WTC11 (cell line): Measurements from ENCODE around the gene CTNNA3. TPM values are rescaled to one million over a fixed set of nuclear protein-coding genes. Genes with fewer than 3 reads are reported as not detected.

Source experiments
- ATAC-seq: fragments of 200-7000 bp; cut with Tn5 transposase; 2 replicates; pipeline ENCODE4 v1.10.0; 2021; ENCODE audit warnings: mild to moderate bottlenecking, moderate library complexity
- CTCF ChIA-PET: fragments of 300-600 bp; sonication (Branson Sonifier 250); formaldehyde crosslinking; loops from one replicate; lab custom pipeline; 2021; ENCODE audit warnings: antibody characterized with exemption; lab: Charles Lee
- POLR2A ChIA-PET: fragments of 350-600 bp; sonication (Branson Sonifier 250); formaldehyde crosslinking; loops from one replicate; lab custom pipeline; 2021; ENCODE audit warnings: antibody characterized with exemption; lab: Charles Lee
- DNase-seq: peaks from one replicate; pipeline ENCODE4 v3.0.0; 2021; ENCODE audit warnings: low spot score
- H3K27ac Mint-ChIP-seq: 2 replicates; pipeline ENCODE4 v1.8.0; 2021; ENCODE audit warnings: mixed read lengths
- H3K27me3 Mint-ChIP-seq: 2 replicates; pipeline ENCODE4 v1.8.0; 2021; ENCODE audit warnings: low read depth, mild to moderate bottlenecking, moderate library complexity, mixed read lengths
- H3K36me3 Mint-ChIP-seq: 2 replicates; pipeline ENCODE4 v1.8.0; 2021; ENCODE audit warnings: mixed read lengths
- H3K4me1 Mint-ChIP-seq: 2 replicates; pipeline ENCODE4 v1.8.0; 2022; ENCODE audit warnings: mixed read lengths
- H3K4me3 Mint-ChIP-seq: 2 replicates; pipeline ENCODE4 v1.8.0; 2021; ENCODE audit warnings: mild to moderate bottlenecking, moderate library complexity, mixed read lengths
- H3K9me3 Mint-ChIP-seq: 2 replicates; pipeline ENCODE4 v1.8.0; 2021; ENCODE audit warnings: mixed read lengths
- E2F5 ChIP-seq: sonication (generic); formaldehyde crosslinking; IDR thresholded peaks from 2 replicates; pipeline ENCODE4 v1.8.1; 2022; ENCODE audit warnings: mild to moderate bottlenecking, moderate library complexity, missing genetic modification reagents
- EMX1 ChIP-seq: fragments of 250-450 bp; sonication (Bioruptor Pico); IDR thresholded peaks from 2 replicates; pipeline ENCODE4 v1.8.0; 2021; ENCODE audit warnings: mild to moderate bottlenecking
- ESRRA ChIP-seq: sonication (generic); formaldehyde crosslinking; IDR thresholded peaks from 2 replicates; pipeline ENCODE4 v1.8.1; 2022; ENCODE audit warnings: mild to moderate bottlenecking, missing genetic modification reagents, borderline replicate concordance
- FOXJ3 ChIP-seq: sonication (generic); formaldehyde crosslinking; IDR thresholded peaks from 2 replicates; pipeline ENCODE4 v1.9.0; 2021; ENCODE audit warnings: missing genetic modification reagents, mild to moderate bottlenecking, borderline replicate concordance
- GRHL2 ChIP-seq: fragments of 250-450 bp; sonication (Bioruptor Pico); IDR thresholded peaks from 2 replicates; pipeline ENCODE4 v1.8.0; 2022; ENCODE audit warnings: mild to moderate bottlenecking, moderate library complexity; ENCODE audit not compliant: insufficient replicate concordance, severe bottlenecking
- HMGA2 ChIP-seq: fragments of 250-450 bp; sonication (Bioruptor Pico); IDR thresholded peaks from 2 replicates; pipeline ENCODE4 v1.4.0; 2021; ENCODE audit warnings: mild to moderate bottlenecking, moderate library complexity
- KAT7 ChIP-seq: sonication (generic); formaldehyde crosslinking; IDR thresholded peaks from 2 replicates; pipeline ENCODE4 v1.8.1; 2023; ENCODE audit warnings: missing genetic modification reagents, mild to moderate bottlenecking, borderline replicate concordance
- MYBL2 ChIP-seq: sonication (generic); formaldehyde crosslinking; IDR thresholded peaks from 2 replicates; pipeline ENCODE4 v1.8.1; 2023; ENCODE audit warnings: mild to moderate bottlenecking, moderate library complexity, missing genetic modification reagents
- NFATC4 ChIP-seq: fragments of 250-450 bp; sonication (Bioruptor Pico); IDR thresholded peaks from 2 replicates; pipeline ENCODE4 v1.9.0; 2021; ENCODE audit warnings: mild to moderate bottlenecking
- NFE2L1 ChIP-seq: sonication (generic); formaldehyde crosslinking; IDR thresholded peaks from 2 replicates; pipeline ENCODE4 v1.8.1; 2023; ENCODE audit warnings: missing genetic modification reagents
- SOX15 ChIP-seq: fragments of 250-450 bp; sonication (Bioruptor Pico); IDR thresholded peaks from 2 replicates; pipeline ENCODE4 v1.9.0; 2021; ENCODE audit warnings: mild to moderate bottlenecking
- TCF7 ChIP-seq: sonication (generic); formaldehyde crosslinking; IDR thresholded peaks from 2 replicates; pipeline ENCODE4 v1.8.0; 2022; ENCODE audit warnings: mild to moderate bottlenecking, low read depth, missing genetic modification reagents, moderate library complexity
- TEAD1 ChIP-seq: sonication (generic); formaldehyde crosslinking; IDR thresholded peaks from 2 replicates; pipeline ENCODE4 v1.8.0; 2022; ENCODE audit warnings: mild to moderate bottlenecking, missing genetic modification reagents
- ZBTB21 ChIP-seq: sonication (generic); formaldehyde crosslinking; IDR thresholded peaks from 2 replicates; pipeline ENCODE4 v1.8.1; 2023; ENCODE audit warnings: mild to moderate bottlenecking, missing genetic modification reagents, borderline replicate concordance
- ZMAT4 ChIP-seq: fragments of 250-450 bp; sonication (Bioruptor Pico); IDR thresholded peaks from 2 replicates; pipeline ENCODE4 v1.9.0; 2021; ENCODE audit warnings: mild to moderate bottlenecking
- ZNF121 ChIP-seq: sonication (generic); formaldehyde crosslinking; IDR thresholded peaks from 2 replicates; pipeline ENCODE4 v1.8.0; 2023; ENCODE audit warnings: missing genetic modification reagents
- ZNF138 ChIP-seq: sonication (generic); formaldehyde crosslinking; conservative IDR thresholded peaks from 2 replicates; pipeline ENCODE4 v1.8.1; 2022; ENCODE audit warnings: mild to moderate bottlenecking, moderate library complexity, missing genetic modification reagents
- total RNA-seq: library from RNA; stranded (reverse); gene quantifications from 3 replicates; pipeline ENCODE4 v1.2.3, GENCODE V29; 2021
- TF ChIP-seq, protein P1 (sequence below): sonication (generic); formaldehyde crosslinking; IDR thresholded peaks from 2 replicates; pipeline ENCODE4 v1.8.1; 2023; ENCODE audit warnings: mild to moderate bottlenecking, missing genetic modification reagents, moderate library complexity
- TF ChIP-seq, protein P2 (sequence below): sonication (generic); formaldehyde crosslinking; IDR thresholded peaks from 2 replicates; pipeline ENCODE4 v1.8.1; 2023; ENCODE audit warnings: mild to moderate bottlenecking, moderate library complexity, missing genetic modification reagents
- TF ChIP-seq, protein P3 (sequence below): fragments of 250-450 bp; sonication (Bioruptor Pico); IDR thresholded peaks from 2 replicates; pipeline ENCODE4 v1.9.0; 2021; ENCODE audit warnings: mild to moderate bottlenecking
- TF ChIP-seq, protein P4 (sequence below): sonication (generic); formaldehyde crosslinking; IDR thresholded peaks from 2 replicates; pipeline ENCODE4 v1.8.1; 2023; ENCODE audit warnings: mild to moderate bottlenecking, missing genetic modification reagents, moderate library complexity
- TF ChIP-seq, protein P5 (sequence below): sonication (generic); formaldehyde crosslinking; IDR thresholded peaks from 2 replicates; pipeline ENCODE4 v1.8.0; 2023; ENCODE audit warnings: missing genetic modification reagents, mild to moderate bottlenecking, borderline replicate concordance

CTNNA3 gene
- total RNA-seq, 1 experiment from 2014 or later, result 6.1 TPM

DNA sequence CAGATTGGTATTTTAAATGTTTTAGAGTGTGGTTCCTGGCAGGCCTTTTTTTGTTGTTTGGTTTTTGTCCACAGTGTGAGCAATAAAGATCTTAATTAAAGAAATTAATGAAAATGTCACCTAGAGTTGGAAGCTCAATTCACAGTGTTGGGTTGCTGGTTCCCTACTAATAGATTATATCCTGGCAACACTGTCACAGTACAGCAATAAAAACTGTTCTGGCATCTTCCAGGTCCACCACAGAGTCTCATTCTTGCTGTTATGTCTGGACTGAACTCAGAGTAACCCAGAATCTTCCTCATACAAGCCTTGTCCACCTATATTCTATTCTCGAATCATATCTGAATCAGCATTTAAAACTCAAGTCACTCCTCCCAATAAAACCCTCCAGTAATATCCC, 982.6 kb downstream of the CTNNA3 start:
- H3K4me1 Mint-ChIP-seq, result peaks cover 11% of the 10 kb centered on the region
- no peaks in the 10 kb centered on the region for H3K36me3 Mint-ChIP-seq
- no peak overlapping the region for H3K4me3 Mint-ChIP-seq
- POLR2A ChIA-PET, result no interaction called here
- DNase-seq (no peak), ATAC-seq (no peak)
- H3K9me3 Mint-ChIP-seq, result no peaks in the 10 kb centered on the region
- no peak for TF ChIP-seq NFATC4 (CRISPR knock-in tag)
- TF ChIP-seq HMGA2 (CRISPR knock-in tag), result no peak
- TF ChIP-seq ESRRA (CRISPR knock-in tag), result no peak
- TF ChIP-seq, protein P1, sequence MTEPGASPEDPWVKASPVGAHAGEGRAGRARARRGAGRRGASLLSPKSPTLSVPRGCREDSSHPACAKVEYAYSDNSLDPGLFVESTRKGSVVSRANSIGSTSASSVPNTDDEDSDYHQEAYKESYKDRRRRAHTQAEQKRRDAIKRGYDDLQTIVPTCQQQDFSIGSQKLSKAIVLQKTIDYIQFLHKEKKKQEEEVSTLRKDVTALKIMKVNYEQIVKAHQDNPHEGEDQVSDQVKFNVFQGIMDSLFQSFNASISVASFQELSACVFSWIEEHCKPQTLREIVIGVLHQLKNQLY (CRISPR knock-in tag), result no peak
- TF ChIP-seq, protein P2, sequence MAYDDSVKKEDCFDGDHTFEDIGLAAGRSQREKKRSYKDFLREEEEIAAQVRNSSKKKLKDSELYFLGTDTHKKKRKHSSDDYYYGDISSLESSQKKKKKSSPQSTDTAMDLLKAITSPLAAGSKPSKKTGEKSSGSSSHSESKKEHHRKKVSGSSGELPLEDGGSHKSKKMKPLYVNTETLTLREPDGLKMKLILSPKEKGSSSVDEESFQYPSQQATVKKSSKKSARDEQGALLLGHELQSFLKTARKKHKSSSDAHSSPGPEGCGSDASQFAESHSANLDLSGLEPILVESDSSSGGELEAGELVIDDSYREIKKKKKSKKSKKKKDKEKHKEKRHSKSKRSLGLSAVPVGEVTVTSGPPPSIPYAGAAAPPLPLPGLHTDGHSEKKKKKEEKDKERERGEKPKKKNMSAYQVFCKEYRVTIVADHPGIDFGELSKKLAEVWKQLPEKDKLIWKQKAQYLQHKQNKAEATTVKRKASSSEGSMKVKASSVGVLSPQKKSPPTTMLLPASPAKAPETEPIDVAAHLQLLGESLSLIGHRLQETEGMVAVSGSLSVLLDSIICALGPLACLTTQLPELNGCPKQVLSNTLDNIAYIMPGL (CRISPR knock-in tag), result no peak
- TF ChIP-seq NFE2L1 (CRISPR knock-in tag), result no peak
- TF ChIP-seq, protein P3, sequence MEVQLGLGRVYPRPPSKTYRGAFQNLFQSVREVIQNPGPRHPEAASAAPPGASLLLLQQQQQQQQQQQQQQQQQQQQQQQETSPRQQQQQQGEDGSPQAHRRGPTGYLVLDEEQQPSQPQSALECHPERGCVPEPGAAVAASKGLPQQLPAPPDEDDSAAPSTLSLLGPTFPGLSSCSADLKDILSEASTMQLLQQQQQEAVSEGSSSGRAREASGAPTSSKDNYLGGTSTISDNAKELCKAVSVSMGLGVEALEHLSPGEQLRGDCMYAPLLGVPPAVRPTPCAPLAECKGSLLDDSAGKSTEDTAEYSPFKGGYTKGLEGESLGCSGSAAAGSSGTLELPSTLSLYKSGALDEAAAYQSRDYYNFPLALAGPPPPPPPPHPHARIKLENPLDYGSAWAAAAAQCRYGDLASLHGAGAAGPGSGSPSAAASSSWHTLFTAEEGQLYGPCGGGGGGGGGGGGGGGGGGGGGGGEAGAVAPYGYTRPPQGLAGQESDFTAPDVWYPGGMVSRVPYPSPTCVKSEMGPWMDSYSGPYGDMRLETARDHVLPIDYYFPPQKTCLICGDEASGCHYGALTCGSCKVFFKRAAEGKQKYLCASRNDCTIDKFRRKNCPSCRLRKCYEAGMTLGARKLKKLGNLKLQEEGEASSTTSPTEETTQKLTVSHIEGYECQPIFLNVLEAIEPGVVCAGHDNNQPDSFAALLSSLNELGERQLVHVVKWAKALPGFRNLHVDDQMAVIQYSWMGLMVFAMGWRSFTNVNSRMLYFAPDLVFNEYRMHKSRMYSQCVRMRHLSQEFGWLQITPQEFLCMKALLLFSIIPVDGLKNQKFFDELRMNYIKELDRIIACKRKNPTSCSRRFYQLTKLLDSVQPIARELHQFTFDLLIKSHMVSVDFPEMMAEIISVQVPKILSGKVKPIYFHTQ (CRISPR knock-in tag), result no peak
- no peak for TF ChIP-seq ZBTB21 (CRISPR knock-in tag)
- TF ChIP-seq, protein P4, sequence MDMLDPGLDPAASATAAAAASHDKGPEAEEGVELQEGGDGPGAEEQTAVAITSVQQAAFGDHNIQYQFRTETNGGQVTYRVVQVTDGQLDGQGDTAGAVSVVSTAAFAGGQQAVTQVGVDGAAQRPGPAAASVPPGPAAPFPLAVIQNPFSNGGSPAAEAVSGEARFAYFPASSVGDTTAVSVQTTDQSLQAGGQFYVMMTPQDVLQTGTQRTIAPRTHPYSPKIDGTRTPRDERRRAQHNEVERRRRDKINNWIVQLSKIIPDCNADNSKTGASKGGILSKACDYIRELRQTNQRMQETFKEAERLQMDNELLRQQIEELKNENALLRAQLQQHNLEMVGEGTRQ (CRISPR knock-in tag), result no peak
- TF ChIP-seq TEAD1, result no peak
- no peak for TF ChIP-seq ZNF138
- TF ChIP-seq E2F5 (CRISPR knock-in tag), result no peak
- CTCF ChIA-PET, result no interaction called here
- H3K27me3 Mint-ChIP-seq, result no peaks in the 10 kb centered on the region
- no peak overlapping the region for H3K27ac Mint-ChIP-seq

DNA sequence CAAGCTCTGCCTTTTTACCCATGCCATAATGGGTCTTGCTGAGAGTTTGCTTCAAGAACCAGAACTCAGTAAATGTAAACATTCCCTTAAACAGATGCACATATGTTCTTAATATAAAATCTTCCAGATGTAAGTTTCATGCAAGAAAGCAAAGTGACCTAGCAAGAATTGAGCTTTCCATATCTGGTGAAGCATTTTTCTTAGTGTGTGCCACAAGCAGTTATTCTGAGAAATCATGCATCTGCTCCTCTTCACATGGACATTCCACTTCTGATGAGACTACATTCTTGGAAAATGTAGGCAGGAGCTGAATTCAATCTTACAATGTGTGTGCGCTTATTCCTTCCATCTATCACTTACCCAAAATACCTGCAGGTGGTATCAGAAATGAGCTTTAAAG, 997.9 kb downstream of the CTNNA3 start:
- ChIA-PET POLR2A (no interaction called here), CTCF (no interaction called here)
- Mint-ChIP-seq H3K36me3 (peaks cover 3% of the 10 kb centered on the region; the same call in 1 of the 2 replicates), H3K27me3 (no peaks in the 10 kb centered on the region), H3K4me1 (no peaks in the 10 kb centered on the region), H3K4me3 (no peak overlapping the region), H3K9me3 (peaks cover 5% of the 10 kb centered on the region), H3K27ac (no peak overlapping the region)
- no peak for DNase-seq
- no peak for ATAC-seq
- TF ChIP-seq SOX15 (CRISPR knock-in tag) (no peak), EMX1 (CRISPR knock-in tag) (no peak), TCF7 (CRISPR knock-in tag) (no peak), ZNF121 (no peak)
- TF ChIP-seq, all 79 proteins: peak for 0

DNA sequence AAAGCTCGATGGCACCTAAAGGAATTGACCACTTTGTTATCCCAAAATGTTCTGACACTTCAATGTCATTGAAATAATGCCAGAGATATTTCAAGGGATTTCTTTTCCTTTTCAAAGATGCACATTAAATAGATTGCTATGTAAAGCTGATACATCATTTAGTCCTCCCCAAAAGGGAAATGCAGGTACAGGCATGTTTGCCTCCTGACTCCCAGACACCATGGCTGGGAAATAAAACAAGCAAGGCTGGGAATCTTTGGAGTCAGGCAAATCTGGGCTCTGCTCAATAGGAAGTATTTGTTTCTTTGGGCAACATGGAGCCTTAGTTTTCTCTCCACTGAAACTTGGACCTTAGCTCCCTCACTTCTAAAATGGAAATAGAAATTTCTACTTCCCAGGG, 1000.9 kb downstream of the CTNNA3 start:
- H3K9me3 Mint-ChIP-seq, result peaks cover 25% of the 10 kb centered on the region
- TF ChIP-seq MYBL2 (CRISPR knock-in tag) (no peak), GRHL2 (no peak), ZMAT4 (CRISPR knock-in tag) (no peak), ZBTB21 (CRISPR knock-in tag) (no peak), KAT7 (CRISPR knock-in tag) (no peak), FOXJ3 (CRISPR knock-in tag) (no peak)
- TF ChIP-seq, protein P5, sequence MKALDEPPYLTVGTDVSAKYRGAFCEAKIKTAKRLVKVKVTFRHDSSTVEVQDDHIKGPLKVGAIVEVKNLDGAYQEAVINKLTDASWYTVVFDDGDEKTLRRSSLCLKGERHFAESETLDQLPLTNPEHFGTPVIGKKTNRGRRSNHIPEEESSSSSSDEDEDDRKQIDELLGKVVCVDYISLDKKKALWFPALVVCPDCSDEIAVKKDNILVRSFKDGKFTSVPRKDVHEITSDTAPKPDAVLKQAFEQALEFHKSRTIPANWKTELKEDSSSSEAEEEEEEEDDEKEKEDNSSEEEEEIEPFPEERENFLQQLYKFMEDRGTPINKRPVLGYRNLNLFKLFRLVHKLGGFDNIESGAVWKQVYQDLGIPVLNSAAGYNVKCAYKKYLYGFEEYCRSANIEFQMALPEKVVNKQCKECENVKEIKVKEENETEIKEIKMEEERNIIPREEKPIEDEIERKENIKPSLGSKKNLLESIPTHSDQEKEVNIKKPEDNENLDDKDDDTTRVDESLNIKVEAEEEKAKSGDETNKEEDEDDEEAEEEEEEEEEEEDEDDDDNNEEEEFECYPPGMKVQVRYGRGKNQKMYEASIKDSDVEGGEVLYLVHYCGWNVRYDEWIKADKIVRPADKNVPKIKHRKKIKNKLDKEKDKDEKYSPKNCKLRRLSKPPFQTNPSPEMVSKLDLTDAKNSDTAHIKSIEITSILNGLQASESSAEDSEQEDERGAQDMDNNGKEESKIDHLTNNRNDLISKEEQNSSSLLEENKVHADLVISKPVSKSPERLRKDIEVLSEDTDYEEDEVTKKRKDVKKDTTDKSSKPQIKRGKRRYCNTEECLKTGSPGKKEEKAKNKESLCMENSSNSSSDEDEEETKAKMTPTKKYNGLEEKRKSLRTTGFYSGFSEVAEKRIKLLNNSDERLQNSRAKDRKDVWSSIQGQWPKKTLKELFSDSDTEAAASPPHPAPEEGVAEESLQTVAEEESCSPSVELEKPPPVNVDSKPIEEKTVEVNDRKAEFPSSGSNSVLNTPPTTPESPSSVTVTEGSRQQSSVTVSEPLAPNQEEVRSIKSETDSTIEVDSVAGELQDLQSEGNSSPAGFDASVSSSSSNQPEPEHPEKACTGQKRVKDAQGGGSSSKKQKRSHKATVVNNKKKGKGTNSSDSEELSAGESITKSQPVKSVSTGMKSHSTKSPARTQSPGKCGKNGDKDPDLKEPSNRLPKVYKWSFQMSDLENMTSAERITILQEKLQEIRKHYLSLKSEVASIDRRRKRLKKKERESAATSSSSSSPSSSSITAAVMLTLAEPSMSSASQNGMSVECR (CRISPR knock-in tag), result no peak

More for the DNA sequence above, 1000.9 kb downstream of the CTNNA3 start:
- POLR2A ChIA-PET, result no interaction called here
- DNase-seq (no peak), ATAC-seq (no peak)
- CTCF ChIA-PET, result no interaction called here
- H3K4me3 Mint-ChIP-seq, result no peak overlapping the region
- no peaks in the 10 kb centered on the region for H3K4me1 Mint-ChIP-seq
- peaks cover 29% of the 10 kb centered on the region for H3K36me3 Mint-ChIP-seq
- H3K27me3 Mint-ChIP-seq, result no peaks in the 10 kb centered on the region; the same call in 1 of the 2 replicates
- no peak overlapping the region for H3K27ac Mint-ChIP-seq
